GM12891 (cell line): ENCODE data around the gene KLHL26.

ENCODE experiments used
- PAX5 ChIP-seq: IDR thresholded peaks from 2 replicates; pipeline ENCODE4 v1.6.1; 2011; ENCODE audit warnings: low read length, moderate library complexity, mild to moderate bottlenecking; ENCODE audit not compliant: insufficient read depth, severe bottlenecking
- POLR2A ChIP-seq: IDR thresholded peaks from 2 replicates; pipeline ENCODE4 v1.6.1; 2011; ENCODE audit warnings: low read depth, low read length, control low read depth

DNA sequence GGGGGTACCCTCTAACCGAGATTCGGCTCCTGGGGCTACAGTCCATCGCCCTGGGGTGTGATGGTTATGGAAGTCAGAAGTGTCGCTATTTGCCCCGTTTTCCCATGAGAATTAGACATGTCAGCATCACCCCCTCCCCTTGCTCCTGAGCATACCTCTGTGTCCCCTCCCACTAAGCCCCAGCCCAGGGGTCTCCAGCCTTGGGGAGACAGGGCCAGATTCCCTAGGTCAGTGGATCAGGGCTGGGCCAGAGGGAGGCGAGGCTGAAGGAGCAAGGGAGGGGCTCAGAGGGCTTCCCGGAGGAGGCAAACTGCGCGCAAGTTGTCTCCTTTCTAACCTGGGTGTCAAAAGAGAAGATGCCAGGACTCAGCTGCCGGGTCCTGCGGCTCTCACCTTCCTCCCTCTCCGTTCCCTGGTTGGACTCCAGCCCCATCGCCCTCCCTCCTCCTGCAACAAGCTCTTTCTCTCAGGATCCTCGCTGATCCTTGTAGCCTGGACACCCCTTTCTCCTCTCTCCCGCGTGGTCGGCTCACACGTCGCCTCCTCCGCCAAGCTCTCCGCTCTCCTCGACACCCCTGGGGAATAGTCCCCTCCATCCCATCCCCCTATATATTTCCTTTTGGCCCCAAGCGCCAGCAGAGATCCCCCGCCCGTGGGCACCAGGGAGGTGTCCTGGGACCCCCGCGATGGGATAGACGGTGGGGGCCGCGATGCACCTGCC is 24.6 kb upstream of the KLHL26 start:
- TF ChIP-seq PAX5: no peak
- no peak for TF ChIP-seq POLR2A
